ENCODE results near the gene MPP4. TPM values are rescaled to one million over a fixed set of nuclear protein-coding genes. Genes with fewer than 3 reads are reported as not detected.

Gene MPP4
- total RNA-seq, 1 experiment from 2014 or later, result not detected

DNA sequence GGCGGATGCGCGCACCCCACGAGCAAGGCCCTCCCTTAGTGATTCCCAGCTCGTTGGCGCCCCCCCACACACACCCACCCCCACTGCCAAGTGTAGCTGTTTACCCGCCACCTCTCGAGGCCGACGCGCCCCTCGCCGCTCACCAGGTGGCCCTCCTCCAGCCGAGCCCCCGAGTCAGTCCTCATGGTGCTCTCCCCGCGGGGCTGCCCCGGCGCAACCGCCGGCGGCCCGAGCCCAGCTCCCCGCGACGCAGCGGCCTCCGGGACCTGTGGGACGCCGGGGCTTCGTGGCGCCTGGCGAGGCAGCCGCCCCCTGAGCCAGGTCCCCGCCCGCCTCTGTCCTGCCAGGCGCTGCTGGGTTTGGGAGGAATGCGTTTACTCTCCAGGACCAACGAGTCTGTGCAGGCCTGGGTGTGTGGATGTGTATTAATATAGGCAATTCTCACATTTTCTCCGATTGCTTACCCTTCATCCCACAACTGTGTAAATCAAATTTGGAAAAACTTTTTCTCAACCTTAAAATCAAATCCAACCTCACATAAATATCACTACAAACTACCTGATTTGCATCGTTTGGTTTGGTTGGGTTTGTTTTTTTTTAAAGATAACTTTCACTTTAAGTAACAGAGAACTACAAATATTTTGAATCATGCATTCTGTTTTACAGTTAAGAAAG, 55.1 kb downstream of the MPP4 start, which contains the start of gene TMEM237 (continued):
- TF ChIP-seq, protein P1, sequence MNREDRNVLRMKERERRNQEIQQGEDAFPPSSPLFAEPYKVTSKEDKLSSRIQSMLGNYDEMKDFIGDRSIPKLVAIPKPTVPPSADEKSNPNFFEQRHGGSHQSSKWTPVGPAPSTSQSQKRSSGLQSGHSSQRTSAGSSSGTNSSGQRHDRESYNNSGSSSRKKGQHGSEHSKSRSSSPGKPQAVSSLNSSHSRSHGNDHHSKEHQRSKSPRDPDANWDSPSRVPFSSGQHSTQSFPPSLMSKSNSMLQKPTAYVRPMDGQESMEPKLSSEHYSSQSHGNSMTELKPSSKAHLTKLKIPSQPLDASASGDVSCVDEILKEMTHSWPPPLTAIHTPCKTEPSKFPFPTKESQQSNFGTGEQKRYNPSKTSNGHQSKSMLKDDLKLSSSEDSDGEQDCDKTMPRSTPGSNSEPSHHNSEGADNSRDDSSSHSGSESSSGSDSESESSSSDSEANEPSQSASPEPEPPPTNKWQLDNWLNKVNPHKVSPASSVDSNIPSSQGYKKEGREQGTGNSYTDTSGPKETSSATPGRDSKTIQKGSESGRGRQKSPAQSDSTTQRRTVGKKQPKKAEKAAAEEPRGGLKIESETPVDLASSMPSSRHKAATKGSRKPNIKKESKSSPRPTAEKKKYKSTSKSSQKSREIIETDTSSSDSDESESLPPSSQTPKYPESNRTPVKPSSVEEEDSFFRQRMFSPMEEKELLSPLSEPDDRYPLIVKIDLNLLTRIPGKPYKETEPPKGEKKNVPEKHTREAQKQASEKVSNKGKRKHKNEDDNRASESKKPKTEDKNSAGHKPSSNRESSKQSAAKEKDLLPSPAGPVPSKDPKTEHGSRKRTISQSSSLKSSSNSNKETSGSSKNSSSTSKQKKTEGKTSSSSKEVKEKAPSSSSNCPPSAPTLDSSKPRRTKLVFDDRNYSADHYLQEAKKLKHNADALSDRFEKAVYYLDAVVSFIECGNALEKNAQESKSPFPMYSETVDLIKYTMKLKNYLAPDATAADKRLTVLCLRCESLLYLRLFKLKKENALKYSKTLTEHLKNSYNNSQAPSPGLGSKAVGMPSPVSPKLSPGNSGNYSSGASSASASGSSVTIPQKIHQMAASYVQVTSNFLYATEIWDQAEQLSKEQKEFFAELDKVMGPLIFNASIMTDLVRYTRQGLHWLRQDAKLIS (CRISPR knock-in tag; IDR thresholded peaks at IDR 0.05; ENCODE audit: borderline replicate concordance), result no peak
- TF ChIP-seq SMAD4 (CRISPR knock-in tag; IDR thresholded peaks at IDR 0.05) (no peak), NFYB (CRISPR knock-in tag; conservative IDR thresholded peaks at IDR 0.05; ENCODE audit: low read depth) (no peak), ZBTB21 (CRISPR knock-in tag; IDR thresholded peaks at IDR 0.05; ENCODE audit: borderline replicate concordance) (no peak), SMAD3 (CRISPR knock-in tag; IDR thresholded peaks at IDR 0.05; ENCODE audit: borderline replicate concordance) (no peak), RELA (CRISPR knock-in tag; IDR thresholded peaks at IDR 0.05; ENCODE audit: borderline replicate concordance) (no peak), NFATC4 (CRISPR knock-in tag; IDR thresholded peaks at IDR 0.05) (no peak), CREB1 (CRISPR knock-in tag; IDR thresholded peaks at IDR 0.05) (no peak), RORB (CRISPR knock-in tag; IDR thresholded peaks at IDR 0.05) (no peak), ZNF416 (CRISPR knock-in tag; IDR thresholded peaks at IDR 0.05) (no peak)
- TF ChIP-seq, protein P2, sequence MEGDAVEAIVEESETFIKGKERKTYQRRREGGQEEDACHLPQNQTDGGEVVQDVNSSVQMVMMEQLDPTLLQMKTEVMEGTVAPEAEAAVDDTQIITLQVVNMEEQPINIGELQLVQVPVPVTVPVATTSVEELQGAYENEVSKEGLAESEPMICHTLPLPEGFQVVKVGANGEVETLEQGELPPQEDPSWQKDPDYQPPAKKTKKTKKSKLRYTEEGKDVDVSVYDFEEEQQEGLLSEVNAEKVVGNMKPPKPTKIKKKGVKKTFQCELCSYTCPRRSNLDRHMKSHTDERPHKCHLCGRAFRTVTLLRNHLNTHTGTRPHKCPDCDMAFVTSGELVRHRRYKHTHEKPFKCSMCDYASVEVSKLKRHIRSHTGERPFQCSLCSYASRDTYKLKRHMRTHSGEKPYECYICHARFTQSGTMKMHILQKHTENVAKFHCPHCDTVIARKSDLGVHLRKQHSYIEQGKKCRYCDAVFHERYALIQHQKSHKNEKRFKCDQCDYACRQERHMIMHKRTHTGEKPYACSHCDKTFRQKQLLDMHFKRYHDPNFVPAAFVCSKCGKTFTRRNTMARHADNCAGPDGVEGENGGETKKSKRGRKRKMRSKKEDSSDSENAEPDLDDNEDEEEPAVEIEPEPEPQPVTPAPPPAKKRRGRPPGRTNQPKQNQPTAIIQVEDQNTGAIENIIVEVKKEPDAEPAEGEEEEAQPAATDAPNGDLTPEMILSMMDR (IDR thresholded peaks at IDR 0.05), result no peak
- TF ChIP-seq, protein P3, sequence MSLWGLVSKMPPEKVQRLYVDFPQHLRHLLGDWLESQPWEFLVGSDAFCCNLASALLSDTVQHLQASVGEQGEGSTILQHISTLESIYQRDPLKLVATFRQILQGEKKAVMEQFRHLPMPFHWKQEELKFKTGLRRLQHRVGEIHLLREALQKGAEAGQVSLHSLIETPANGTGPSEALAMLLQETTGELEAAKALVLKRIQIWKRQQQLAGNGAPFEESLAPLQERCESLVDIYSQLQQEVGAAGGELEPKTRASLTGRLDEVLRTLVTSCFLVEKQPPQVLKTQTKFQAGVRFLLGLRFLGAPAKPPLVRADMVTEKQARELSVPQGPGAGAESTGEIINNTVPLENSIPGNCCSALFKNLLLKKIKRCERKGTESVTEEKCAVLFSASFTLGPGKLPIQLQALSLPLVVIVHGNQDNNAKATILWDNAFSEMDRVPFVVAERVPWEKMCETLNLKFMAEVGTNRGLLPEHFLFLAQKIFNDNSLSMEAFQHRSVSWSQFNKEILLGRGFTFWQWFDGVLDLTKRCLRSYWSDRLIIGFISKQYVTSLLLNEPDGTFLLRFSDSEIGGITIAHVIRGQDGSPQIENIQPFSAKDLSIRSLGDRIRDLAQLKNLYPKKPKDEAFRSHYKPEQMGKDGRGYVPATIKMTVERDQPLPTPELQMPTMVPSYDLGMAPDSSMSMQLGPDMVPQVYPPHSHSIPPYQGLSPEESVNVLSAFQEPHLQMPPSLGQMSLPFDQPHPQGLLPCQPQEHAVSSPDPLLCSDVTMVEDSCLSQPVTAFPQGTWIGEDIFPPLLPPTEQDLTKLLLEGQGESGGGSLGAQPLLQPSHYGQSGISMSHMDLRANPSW (CRISPR knock-in tag; conservative IDR thresholded peaks at IDR 0.05; ENCODE audit: low read depth), result no peak
- TF ChIP-seq, protein P4, sequence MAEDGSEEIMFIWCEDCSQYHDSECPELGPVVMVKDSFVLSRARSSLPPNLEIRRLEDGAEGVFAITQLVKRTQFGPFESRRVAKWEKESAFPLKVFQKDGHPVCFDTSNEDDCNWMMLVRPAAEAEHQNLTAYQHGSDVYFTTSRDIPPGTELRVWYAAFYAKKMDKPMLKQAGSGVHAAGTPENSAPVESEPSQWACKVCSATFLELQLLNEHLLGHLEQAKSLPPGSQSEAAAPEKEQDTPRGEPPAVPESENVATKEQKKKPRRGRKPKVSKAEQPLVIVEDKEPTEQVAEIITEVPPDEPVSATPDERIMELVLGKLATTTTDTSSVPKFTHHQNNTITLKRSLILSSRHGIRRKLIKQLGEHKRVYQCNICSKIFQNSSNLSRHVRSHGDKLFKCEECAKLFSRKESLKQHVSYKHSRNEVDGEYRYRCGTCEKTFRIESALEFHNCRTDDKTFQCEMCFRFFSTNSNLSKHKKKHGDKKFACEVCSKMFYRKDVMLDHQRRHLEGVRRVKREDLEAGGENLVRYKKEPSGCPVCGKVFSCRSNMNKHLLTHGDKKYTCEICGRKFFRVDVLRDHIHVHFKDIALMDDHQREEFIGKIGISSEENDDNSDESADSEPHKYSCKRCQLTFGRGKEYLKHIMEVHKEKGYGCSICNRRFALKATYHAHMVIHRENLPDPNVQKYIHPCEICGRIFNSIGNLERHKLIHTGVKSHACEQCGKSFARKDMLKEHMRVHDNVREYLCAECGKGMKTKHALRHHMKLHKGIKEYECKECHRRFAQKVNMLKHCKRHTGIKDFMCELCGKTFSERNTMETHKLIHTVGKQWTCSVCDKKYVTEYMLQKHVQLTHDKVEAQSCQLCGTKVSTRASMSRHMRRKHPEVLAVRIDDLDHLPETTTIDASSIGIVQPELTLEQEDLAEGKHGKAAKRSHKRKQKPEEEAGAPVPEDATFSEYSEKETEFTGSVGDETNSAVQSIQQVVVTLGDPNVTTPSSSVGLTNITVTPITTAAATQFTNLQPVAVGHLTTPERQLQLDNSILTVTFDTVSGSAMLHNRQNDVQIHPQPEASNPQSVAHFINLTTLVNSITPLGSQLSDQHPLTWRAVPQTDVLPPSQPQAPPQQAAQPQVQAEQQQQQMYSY (CRISPR knock-in tag; IDR thresholded peaks at IDR 0.05), result 0 out of 2 replicates have a peak, but pooled peaks have one; percentile 47
- TF ChIP-seq, protein P5, sequence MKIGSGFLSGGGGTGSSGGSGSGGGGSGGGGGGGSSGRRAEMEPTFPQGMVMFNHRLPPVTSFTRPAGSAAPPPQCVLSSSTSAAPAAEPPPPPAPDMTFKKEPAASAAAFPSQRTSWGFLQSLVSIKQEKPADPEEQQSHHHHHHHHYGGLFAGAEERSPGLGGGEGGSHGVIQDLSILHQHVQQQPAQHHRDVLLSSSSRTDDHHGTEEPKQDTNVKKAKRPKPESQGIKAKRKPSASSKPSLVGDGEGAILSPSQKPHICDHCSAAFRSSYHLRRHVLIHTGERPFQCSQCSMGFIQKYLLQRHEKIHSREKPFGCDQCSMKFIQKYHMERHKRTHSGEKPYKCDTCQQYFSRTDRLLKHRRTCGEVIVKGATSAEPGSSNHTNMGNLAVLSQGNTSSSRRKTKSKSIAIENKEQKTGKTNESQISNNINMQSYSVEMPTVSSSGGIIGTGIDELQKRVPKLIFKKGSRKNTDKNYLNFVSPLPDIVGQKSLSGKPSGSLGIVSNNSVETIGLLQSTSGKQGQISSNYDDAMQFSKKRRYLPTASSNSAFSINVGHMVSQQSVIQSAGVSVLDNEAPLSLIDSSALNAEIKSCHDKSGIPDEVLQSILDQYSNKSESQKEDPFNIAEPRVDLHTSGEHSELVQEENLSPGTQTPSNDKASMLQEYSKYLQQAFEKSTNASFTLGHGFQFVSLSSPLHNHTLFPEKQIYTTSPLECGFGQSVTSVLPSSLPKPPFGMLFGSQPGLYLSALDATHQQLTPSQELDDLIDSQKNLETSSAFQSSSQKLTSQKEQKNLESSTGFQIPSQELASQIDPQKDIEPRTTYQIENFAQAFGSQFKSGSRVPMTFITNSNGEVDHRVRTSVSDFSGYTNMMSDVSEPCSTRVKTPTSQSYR (CRISPR knock-in tag; IDR thresholded peaks at IDR 0.05), result no peak
- TF ChIP-seq, protein P6, sequence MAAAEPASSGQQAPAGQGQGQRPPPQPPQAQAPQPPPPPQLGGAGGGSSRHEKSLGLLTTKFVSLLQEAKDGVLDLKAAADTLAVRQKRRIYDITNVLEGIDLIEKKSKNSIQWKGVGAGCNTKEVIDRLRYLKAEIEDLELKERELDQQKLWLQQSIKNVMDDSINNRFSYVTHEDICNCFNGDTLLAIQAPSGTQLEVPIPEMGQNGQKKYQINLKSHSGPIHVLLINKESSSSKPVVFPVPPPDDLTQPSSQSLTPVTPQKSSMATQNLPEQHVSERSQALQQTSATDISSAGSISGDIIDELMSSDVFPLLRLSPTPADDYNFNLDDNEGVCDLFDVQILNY (CRISPR knock-in tag; IDR thresholded peaks at IDR 0.05), result no peak

Data from WTC11 (cell line).